Glutamatergic neuron (in vitro differentiated cells): ENCODE results near the gene NUCB2. TPM values are rescaled to one million over a fixed set of nuclear protein-coding genes. Genes with fewer than 3 reads are reported as not detected.

Experiments
- DNase-seq: peaks from one replicate; pipeline ENCODE4 v3.0.0; 2022
- H3K27ac Mint-ChIP-seq: one replicate; pipeline ENCODE4 v1.8.0; 2020; ENCODE audit warnings: mild to moderate bottlenecking, mixed read lengths, inconsistent platforms; ENCODE audit not compliant: unreplicated experiment
- H3K27me3 Mint-ChIP-seq: one replicate; pipeline ENCODE4 v1.8.0; 2020; ENCODE audit warnings: mild to moderate bottlenecking, moderate library complexity, mixed read lengths, inconsistent platforms; ENCODE audit not compliant: unreplicated experiment
- H3K36me3 Mint-ChIP-seq: one replicate; pipeline ENCODE4 v1.8.0; 2020; ENCODE audit warnings: mild to moderate bottlenecking, mixed read lengths, inconsistent platforms; ENCODE audit not compliant: unreplicated experiment
- H3K4me1 Mint-ChIP-seq: one replicate; pipeline ENCODE4 v1.8.0; 2020; ENCODE audit warnings: mild to moderate bottlenecking, low read depth, mixed read lengths, inconsistent platforms; ENCODE audit not compliant: unreplicated experiment
- H3K4me3 Mint-ChIP-seq: one replicate; pipeline ENCODE4 v1.8.0; 2020; ENCODE audit warnings: mild to moderate bottlenecking, mixed read lengths, inconsistent platforms; ENCODE audit not compliant: unreplicated experiment
- H3K9me3 Mint-ChIP-seq: one replicate; pipeline ENCODE4 v1.8.0; 2020; ENCODE audit warnings: mild to moderate bottlenecking, moderate library complexity, mixed read lengths, inconsistent platforms; ENCODE audit not compliant: unreplicated experiment
- total RNA-seq: library from RNA; stranded (reverse); fragmentation: NEBNext Ultra II Directional; extraction: Animal tissue kit (Norgen Biotek cat#: 25700); gene quantifications from one replicate; pipeline ENCODE4 v1.2.1, GENCODE V29; 2021; ENCODE audit not compliant: unreplicated experiment
- TF ChIP-seq, protein P1 (sequence below): fragments of 200-600 bp; sonication (generic); IDR thresholded peaks from one replicate; pipeline ENCODE4 v1.5.0; 2021; ENCODE audit not compliant: partially characterized antibody, unreplicated experiment

Gene NUCB2
- total RNA-seq, 1 donor from 2014 or later = 11.5 TPM

DNA sequence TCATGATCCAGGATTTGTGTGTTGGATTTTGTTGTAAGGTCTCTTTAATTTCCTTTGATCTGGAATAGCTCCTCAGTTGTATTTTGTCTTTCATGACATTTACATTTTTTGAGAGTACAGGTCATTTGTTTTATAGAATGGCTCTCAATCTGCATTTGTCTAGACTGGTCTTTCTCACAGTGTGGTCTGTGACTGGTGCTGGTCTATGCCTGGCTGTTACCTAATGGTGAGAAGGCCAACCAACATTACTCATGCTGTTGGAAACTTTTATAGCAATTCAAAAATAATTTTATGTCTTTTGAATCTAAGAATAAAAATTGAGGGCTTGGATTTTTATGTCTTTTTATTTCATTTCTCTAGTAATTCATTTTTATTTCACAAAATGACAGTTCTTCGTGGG is 71.1 kb downstream of the NUCB2 start:
- Mint-ChIP-seq H3K27me3 (peaks cover 13% of the 10 kb centered on the region), H3K9me3 (peaks cover 4% of the 10 kb centered on the region)

DNA sequence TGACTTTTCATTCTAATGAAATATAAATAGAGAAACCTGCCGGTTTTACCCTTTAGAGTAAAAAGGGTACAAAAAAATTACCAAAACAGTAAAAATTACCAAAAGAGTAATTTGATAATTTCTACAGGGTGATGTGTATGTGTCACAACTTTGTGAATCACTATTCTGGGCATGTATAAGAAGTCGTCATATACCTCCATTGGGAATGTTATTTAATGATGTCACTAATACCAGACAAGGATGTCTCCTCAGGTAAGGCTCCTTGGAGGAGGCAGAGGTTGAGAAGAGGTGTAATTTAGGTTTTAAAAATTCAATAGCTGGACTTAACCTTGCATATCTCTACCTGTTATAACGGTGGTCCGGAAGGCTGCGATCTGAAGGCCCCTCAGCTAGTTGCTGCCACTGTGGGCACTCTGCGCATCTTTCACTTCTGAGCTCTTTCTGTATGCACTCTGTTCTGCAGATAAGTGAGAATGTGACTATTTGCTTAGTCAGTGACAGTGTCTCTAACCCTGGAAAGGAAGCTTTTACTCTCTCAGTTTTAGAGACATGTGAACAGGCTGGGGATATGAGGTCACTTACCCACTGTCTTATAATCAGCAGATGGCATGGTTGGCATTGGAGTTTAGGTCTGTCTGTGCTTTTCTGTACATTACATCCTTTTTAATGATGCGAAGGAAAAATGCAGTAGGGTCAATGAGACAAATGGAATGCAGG is 74.1 kb downstream of the NUCB2 start:
- H3K36me3 Mint-ChIP-seq = no peaks in the 10 kb centered on the region
- H3K27ac Mint-ChIP-seq = no peak overlapping the region
- peak overlapping the region; percentile 90 for H3K4me3 Mint-ChIP-seq
- H3K9me3 Mint-ChIP-seq = peaks cover 8% of the 10 kb centered on the region
- H3K27me3 Mint-ChIP-seq = peaks cover 21% of the 10 kb centered on the region
- H3K4me1 Mint-ChIP-seq = peaks cover 11% of the 10 kb centered on the region
- TF ChIP-seq, protein P1, sequence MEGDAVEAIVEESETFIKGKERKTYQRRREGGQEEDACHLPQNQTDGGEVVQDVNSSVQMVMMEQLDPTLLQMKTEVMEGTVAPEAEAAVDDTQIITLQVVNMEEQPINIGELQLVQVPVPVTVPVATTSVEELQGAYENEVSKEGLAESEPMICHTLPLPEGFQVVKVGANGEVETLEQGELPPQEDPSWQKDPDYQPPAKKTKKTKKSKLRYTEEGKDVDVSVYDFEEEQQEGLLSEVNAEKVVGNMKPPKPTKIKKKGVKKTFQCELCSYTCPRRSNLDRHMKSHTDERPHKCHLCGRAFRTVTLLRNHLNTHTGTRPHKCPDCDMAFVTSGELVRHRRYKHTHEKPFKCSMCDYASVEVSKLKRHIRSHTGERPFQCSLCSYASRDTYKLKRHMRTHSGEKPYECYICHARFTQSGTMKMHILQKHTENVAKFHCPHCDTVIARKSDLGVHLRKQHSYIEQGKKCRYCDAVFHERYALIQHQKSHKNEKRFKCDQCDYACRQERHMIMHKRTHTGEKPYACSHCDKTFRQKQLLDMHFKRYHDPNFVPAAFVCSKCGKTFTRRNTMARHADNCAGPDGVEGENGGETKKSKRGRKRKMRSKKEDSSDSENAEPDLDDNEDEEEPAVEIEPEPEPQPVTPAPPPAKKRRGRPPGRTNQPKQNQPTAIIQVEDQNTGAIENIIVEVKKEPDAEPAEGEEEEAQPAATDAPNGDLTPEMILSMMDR = no peak
- DNase-seq = no peak

More for the DNA sequence above, 71.1 kb downstream of the NUCB2 start:
- Mint-ChIP-seq H3K4me1 (peaks cover 7% of the 10 kb centered on the region), H3K4me3 (no peak overlapping the region), H3K27ac (no peak overlapping the region), H3K36me3 (peaks cover 3% of the 10 kb centered on the region)
- TF ChIP-seq, protein P1 = no peak
- DNase-seq = no peak

DNA sequence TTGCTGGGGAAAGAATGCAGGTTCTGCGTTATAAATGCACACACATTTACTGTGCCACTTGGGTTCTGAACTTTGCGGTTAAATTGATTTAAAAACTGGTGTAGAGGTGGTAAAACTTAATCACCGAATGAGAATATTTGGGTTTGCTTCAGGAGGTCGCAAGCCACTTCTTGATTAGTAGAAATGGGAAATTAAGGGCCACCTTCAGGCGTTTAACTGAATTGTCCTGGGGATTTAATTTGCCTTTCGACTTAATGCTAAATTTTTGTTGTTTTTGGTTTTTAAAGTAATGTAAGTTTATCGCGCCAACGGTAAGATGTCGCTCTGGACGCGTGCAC is 74.6 kb downstream of the NUCB2 start:
- H3K27me3 Mint-ChIP-seq = peaks cover 21% of the 10 kb centered on the region
- peaks cover 8% of the 10 kb centered on the region for H3K9me3 Mint-ChIP-seq
- no peaks in the 10 kb centered on the region for H3K36me3 Mint-ChIP-seq
- peaks cover 11% of the 10 kb centered on the region for H3K4me1 Mint-ChIP-seq
- no peak overlapping the region for H3K27ac Mint-ChIP-seq
- DNase-seq = no peak
- H3K4me3 Mint-ChIP-seq = peak overlapping the region; percentile 90
- TF ChIP-seq, protein P1 = peak; percentile 47

DNA sequence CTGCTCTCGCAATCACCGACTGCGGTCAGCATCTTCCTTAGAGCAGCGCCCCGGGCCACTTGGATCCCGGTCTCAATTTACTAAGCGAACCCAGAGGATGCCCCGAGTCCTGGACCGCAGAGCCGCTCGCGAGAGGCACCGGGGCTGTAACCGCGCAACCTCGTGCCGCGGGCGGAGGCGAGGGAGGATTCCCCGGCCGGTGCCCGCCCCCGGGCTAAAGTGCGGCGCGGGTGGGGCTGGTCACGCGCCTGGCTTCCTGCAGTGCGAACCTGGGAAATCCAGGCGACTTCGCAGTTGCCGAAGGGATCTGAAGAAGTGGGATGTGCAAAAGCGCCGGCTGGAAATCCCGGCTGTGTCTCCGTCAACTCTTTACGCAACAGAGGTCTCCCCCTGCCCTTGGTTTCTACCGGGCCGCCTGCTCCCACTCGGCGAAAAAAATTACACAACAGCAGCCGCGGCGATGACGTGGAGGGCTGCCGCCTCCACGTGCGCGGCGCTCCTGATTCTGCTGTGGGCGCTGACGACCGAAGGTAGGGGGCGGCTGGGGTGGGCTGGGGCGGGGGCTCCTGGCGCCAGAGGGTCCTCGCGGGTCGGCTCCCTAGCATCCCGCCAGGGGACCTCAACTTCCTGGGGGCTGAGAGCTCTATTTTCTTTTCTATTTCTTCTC is 75.1 kb downstream of the NUCB2 start, which contains the start of gene NCR3LG1:
Gene NCR3LG1 (plus strand): TSS at position 291 of the 667 bp plus-strand sequence. CDS start 170 bp downstream, at position 461.
- H3K27ac Mint-ChIP-seq = no peak within 1 kb of the TSS
- peaks cover 21% of the 10 kb centered on the region for H3K27me3 Mint-ChIP-seq

More for the DNA sequence above, 75.1 kb downstream of the NUCB2 start, which contains the start of gene NCR3LG1:
- H3K9me3 Mint-ChIP-seq = peaks cover 8% of the 10 kb centered on the region
- H3K4me1 Mint-ChIP-seq = peaks cover 11% of the 10 kb centered on the region
- peak within 1 kb of the TSS; percentile 90 for H3K4me3 Mint-ChIP-seq
- no peaks in the 10 kb centered on the region for H3K36me3 Mint-ChIP-seq
- TF ChIP-seq, protein P1 = peak; percentile 7
- DNase-seq = peak; percentile 48
